Spinal cord (tissue), 10 donors: Measurements from ENCODE around the gene EPB41L1. TPM values are rescaled to one million over a fixed set of nuclear protein-coding genes. Genes with fewer than 3 reads are reported as not detected.

Experiments
- DNase-seq, 6 donors: peaks; one replicate each; pipeline versions ENCODE4 v3.0.0 to v3.0.0-alpha.2; 2013 to 2015; ENCODE audit warnings: low spot score in 6 of 6, low read depth in 4 of 6
- H3K27ac ChIP-seq: one replicate; pipeline ENCODE4 v1.5.1; 2013; ENCODE audit warnings: low read depth, low read length, control low read depth
- H3K27me3 ChIP-seq: one replicate; pipeline ENCODE4 v1.6.1; 2013; ENCODE audit warnings: low read length; ENCODE audit not compliant: control insufficient read depth, insufficient read depth
- H3K36me3 ChIP-seq: one replicate; pipeline ENCODE4 v1.6.1; 2013; ENCODE audit warnings: low read length; ENCODE audit not compliant: control insufficient read depth, insufficient read depth
- H3K4me1 ChIP-seq: one replicate; pipeline ENCODE4 v1.6.1; 2013; ENCODE audit warnings: low read length; ENCODE audit not compliant: control insufficient read depth, insufficient read depth
- H3K4me3 ChIP-seq: one replicate; pipeline ENCODE4 v1.5.1; 2013; ENCODE audit warnings: low read depth, low read length, control low read depth
- H3K9me3 ChIP-seq: one replicate; pipeline ENCODE4 v1.6.1; 2013; ENCODE audit warnings: low read length; ENCODE audit not compliant: control insufficient read depth, insufficient read depth
- WGBS: methylation state at CpG from one replicate; pipeline ENCODE4 v1.1.5; 2013; ENCODE audit warnings: missing lambda C conversion rate; ENCODE audit not compliant: insufficient coverage; 5-methylcytosine and 5-hydroxymethylcytosine counted together
- polyA plus RNA-seq, 2 donors: library from polyadenylated mRNA; unstranded; fragments of 120-200 nt; gene quantifications; one replicate each; pipeline ENCODE4 v1.2.1, GENCODE V29; 2013; ENCODE audit not compliant: insufficient read length in 2 of 2
- total RNA-seq, 2 donors: library from RNA; depleted of rRNA in 1 of 2; stranded (reverse); fragments of 120-200 nt in 1 of 2; fragments of >200 nt in 1 of 2; gene quantifications; one replicate each; pipeline versions ENCODE4 v1.2.3 to v1.2.4, GENCODE V29; 2013 to 2014
- donor health status: healthy.

The EPB41L1 gene
- total and polyA plus RNA-seq, 4 donors = 57.6 to 163 (median 149) TPM

DNA sequence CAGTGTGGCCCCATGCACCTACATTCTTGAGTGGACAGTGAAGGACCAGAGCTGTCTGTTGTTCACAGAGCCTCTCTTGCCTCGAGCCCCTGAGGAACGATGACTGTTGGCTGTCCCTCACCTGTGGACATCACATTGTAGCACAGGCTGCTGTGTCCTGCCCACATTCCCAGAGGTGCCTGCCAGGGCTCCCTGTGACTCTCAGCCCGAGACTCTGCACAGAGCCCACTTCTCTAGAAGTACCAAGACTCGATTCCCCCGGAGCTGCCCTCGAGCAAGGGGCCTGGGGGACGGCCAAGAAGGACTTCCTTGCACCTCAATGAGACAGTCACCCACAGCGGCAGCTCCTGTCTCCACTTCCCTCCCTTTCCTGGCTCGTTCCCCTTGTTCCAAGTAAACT lies 123.0 kb downstream of the EPB41L1 start:
- H3K9me3 ChIP-seq = no peaks in the 10 kb centered on the region
- no peak overlapping the region for H3K4me3 ChIP-seq
- 80% methylated on average over 9 of the region's 9 CpGs for WGBS
- no peaks in the 10 kb centered on the region for H3K27me3 ChIP-seq
- peaks cover 17% of the 10 kb centered on the region for H3K4me1 ChIP-seq
- no peak for DNase-seq
- H3K36me3 ChIP-seq = no peaks in the 10 kb centered on the region
- no peak overlapping the region for H3K27ac ChIP-seq

DNA sequence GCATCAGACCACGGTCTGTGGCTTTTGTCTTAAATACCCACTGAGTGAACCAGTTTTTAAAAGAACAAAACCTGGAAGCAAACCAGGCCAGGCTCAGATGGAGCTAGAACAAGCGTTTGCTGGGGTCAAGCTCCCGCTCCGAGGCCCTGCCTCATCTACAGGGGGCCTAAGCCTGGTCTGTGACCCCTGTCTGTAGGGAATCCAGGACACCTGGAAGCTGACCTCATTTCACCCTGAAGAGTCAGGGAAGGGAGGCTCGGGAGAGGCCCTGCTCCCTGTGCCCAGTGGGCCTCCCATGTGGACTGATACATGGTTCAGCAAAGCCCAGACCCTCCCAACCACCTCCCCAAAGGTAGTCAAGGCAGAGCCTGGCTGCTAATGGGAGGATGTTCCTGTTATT lies 124.8 kb downstream of the EPB41L1 start:
- no peaks in the 10 kb centered on the region for H3K9me3 ChIP-seq
- H3K36me3 ChIP-seq = no peaks in the 10 kb centered on the region
- no peak overlapping the region for H3K4me3 ChIP-seq
- no peak for DNase-seq
- 67% methylated on average over 4 of the region's 5 CpGs for WGBS
- H3K27me3 ChIP-seq = no peaks in the 10 kb centered on the region
- no peak overlapping the region for H3K27ac ChIP-seq
- peaks cover 9% of the 10 kb centered on the region for H3K4me1 ChIP-seq

- no peak overlapping the region for H3K27ac ChIP-seq
- H3K9me3 ChIP-seq = no peaks in the 10 kb centered on the region
- peaks cover 4% of the 10 kb centered on the region for H3K4me1 ChIP-seq
- DNase-seq = no peak
- no peaks in the 10 kb centered on the region for H3K36me3 ChIP-seq
- WGBS = 84% methylated on average over 5 of the region's 6 CpGs
- H3K4me3 ChIP-seq = no peak overlapping the region
- H3K27me3 ChIP-seq = no peaks in the 10 kb centered on the region
These were observed 125.2 kb downstream of the EPB41L1 start for GRCh38 chr20:36279776-36280175.

GRCh38 chr20:36281785-36282380 lies 127.3 kb downstream of the EPB41L1 start:
- H3K4me1 ChIP-seq = no peaks in the 10 kb centered on the region
- no peak overlapping the region for H3K4me3 ChIP-seq
- DNase-seq = no peak
- no peaks in the 10 kb centered on the region for H3K36me3 ChIP-seq
- H3K27ac ChIP-seq = no peak overlapping the region
- WGBS = 66% methylated on average over 10 of the region's 10 CpGs
- no peaks in the 10 kb centered on the region for H3K27me3 ChIP-seq
- H3K9me3 ChIP-seq = no peaks in the 10 kb centered on the region

Other genes starting within 250 kb of the EPB41L1 start
- gene SCAND1, start 200.2 kb upstream of the EPB41L1 start, total RNA-seq = 10 to 100 TPM; 22.3 to 60.4 TPM
- gene SCAND1, start 200.2 kb upstream of the EPB41L1 start, polyA plus RNA-seq = 10 to 100 TPM; 75.3 to 80.6 TPM
- 1 to 10 TPM; 3.2 to 9.8 TPM for gene CNBD2, start 186.2 kb upstream of the EPB41L1 start, total RNA-seq
- 1 to 10 TPM in 1 of 2 donors, under 1 TPM in 1; 0.41 to 1.0 TPM for gene CNBD2, start 186.2 kb upstream of the EPB41L1 start, polyA plus RNA-seq
- gene AAR2, start 81.7 kb downstream of the EPB41L1 start, total RNA-seq = 10 to 100 TPM; 27.4 to 29.4 TPM
- gene AAR2, start 81.7 kb downstream of the EPB41L1 start, polyA plus RNA-seq = 10 to 100 TPM; 33.5 to 38.0 TPM
- gene DLGAP4, start 151.6 kb downstream of the EPB41L1 start, total RNA-seq = 10 to 100 TPM; 17.8 to 28.0 TPM
- 100 to 1,000 TPM; 113 to 121 TPM for gene DLGAP4, start 151.6 kb downstream of the EPB41L1 start, polyA plus RNA-seq